Progenitor cell of endocrine pancreas (in vitro differentiated cells): ENCODE data around the gene ADGRV1. TPM values are rescaled to one million over a fixed set of nuclear protein-coding genes. Genes with fewer than 3 reads are reported as not detected.

Experiments
- DNase-seq: peaks from one replicate; pipeline ENCODE4 v3.0.0; 2021; ENCODE audit warnings: low spot score; ENCODE audit not compliant: unreplicated experiment
- H3K27ac Mint-ChIP-seq: 2 replicates; pipeline ENCODE4 v1.8.0; 2021; ENCODE audit warnings: mild to moderate bottlenecking, moderate library complexity, mixed read lengths
- H3K27me3 Mint-ChIP-seq: 2 replicates; pipeline ENCODE4 v1.8.0; 2021; ENCODE audit warnings: mixed read lengths
- H3K36me3 Mint-ChIP-seq: 2 replicates; pipeline ENCODE4 v1.8.0; 2022; ENCODE audit warnings: mixed read lengths; ENCODE audit not compliant: insufficient read depth
- H3K4me1 Mint-ChIP-seq: 2 replicates; pipeline ENCODE4 v1.8.0; 2021; ENCODE audit warnings: low read depth, mixed read lengths
- H3K4me3 Mint-ChIP-seq: 2 replicates; pipeline ENCODE4 v1.8.0; 2021; ENCODE audit warnings: low read depth, mild to moderate bottlenecking, moderate library complexity, mixed read lengths
- H3K9me3 Mint-ChIP-seq: 2 replicates; pipeline ENCODE4 v1.8.0; 2021; ENCODE audit warnings: low read depth, mixed read lengths
- total RNA-seq: library from RNA; stranded (reverse); gene quantifications from 2 replicates; pipeline ENCODE4 v1.2.1, GENCODE V29; 2021
- TF ChIP-seq, protein P1 (sequence below): fragments of 200-600 bp; sonication (generic); IDR thresholded peaks from one replicate; pipeline ENCODE4 v1.5.0; 2021; ENCODE audit warnings: antibody characterized with exemption, mild to moderate bottlenecking; ENCODE audit not compliant: unreplicated experiment

ADGRV1 gene
- total RNA-seq, 1 donor from 2014 or later: 82.3 TPM

GRCh38 chr5:91160714-91161285 is 602.2 kb downstream of the ADGRV1 start:
- Mint-ChIP-seq H3K36me3 (peaks cover 5% of the 10 kb centered on the region), H3K4me1 (peaks cover 19% of the 10 kb centered on the region), H3K27ac (no peak overlapping the region), H3K27me3 (no peaks in the 10 kb centered on the region), H3K9me3 (no peaks in the 10 kb centered on the region), H3K4me3 (no peak overlapping the region)
- TF ChIP-seq, protein P1, sequence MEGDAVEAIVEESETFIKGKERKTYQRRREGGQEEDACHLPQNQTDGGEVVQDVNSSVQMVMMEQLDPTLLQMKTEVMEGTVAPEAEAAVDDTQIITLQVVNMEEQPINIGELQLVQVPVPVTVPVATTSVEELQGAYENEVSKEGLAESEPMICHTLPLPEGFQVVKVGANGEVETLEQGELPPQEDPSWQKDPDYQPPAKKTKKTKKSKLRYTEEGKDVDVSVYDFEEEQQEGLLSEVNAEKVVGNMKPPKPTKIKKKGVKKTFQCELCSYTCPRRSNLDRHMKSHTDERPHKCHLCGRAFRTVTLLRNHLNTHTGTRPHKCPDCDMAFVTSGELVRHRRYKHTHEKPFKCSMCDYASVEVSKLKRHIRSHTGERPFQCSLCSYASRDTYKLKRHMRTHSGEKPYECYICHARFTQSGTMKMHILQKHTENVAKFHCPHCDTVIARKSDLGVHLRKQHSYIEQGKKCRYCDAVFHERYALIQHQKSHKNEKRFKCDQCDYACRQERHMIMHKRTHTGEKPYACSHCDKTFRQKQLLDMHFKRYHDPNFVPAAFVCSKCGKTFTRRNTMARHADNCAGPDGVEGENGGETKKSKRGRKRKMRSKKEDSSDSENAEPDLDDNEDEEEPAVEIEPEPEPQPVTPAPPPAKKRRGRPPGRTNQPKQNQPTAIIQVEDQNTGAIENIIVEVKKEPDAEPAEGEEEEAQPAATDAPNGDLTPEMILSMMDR: no peak
- DNase-seq: no peak

DNA sequence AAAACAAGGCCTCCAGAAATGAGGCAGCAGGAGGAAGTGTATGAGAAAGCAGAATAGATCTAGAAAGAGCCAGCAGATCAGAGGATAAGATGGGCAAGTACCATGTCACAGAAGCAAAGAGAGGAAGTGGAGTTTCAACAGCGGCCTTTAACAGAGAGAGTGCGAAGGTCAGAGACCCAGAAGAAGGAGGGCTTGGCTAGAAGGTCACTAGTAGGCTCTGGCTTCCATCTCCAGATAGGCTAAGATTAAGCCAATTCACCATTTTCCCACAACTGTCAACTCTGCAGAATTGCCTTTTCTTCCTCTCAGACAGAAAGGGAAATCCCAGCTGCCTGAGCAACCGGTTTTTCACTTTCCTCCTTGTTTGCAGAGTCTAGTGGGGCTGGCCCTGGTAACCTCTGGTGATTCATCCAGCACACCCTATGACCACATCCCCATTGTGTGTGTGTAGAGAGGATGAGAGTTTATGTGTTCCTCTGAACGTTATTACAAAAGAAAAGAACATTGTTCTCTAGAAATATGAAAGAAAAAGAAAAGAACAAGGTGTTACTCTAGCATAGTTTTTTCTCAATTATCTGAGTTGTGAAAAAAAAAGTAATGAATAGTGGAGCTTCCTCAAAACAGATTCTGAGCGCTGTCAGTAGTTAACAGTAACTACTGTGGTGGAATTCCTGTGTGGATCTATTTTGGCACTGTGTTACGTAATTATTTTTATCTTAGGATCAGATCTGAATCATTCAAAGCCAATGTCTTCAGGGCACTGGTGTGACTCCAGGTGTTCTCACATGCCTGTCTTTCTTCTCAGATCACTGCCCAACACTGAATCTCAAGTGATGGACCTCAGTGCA is 604.2 kb downstream of the ADGRV1 start:
- Mint-ChIP-seq H3K36me3 (peaks cover 8% of the 10 kb centered on the region), H3K4me1 (peaks cover 21% of the 10 kb centered on the region), H3K4me3 (no peak overlapping the region), H3K27ac (peak overlapping the region; percentile 79), H3K27me3 (no peaks in the 10 kb centered on the region), H3K9me3 (no peaks in the 10 kb centered on the region)
- TF ChIP-seq, protein P1: no peak
- no peak for DNase-seq

- no peak overlapping the region for H3K27ac Mint-ChIP-seq
- H3K27me3 Mint-ChIP-seq: no peaks in the 10 kb centered on the region
- no peaks in the 10 kb centered on the region for H3K9me3 Mint-ChIP-seq
- TF ChIP-seq, protein P1: no peak
- peaks cover 5% of the 10 kb centered on the region for H3K36me3 Mint-ChIP-seq
- DNase-seq: no peak
- peaks cover 21% of the 10 kb centered on the region for H3K4me1 Mint-ChIP-seq
- H3K4me3 Mint-ChIP-seq: no peak overlapping the region
Observed at GRCh38 chr5:91164424-91164823, 605.8 kb downstream of the ADGRV1 start.

GRCh38 chr5:91166059-91166807 is 607.6 kb downstream of the ADGRV1 start:
- H3K36me3 Mint-ChIP-seq: peaks cover 5% of the 10 kb centered on the region
- TF ChIP-seq, protein P1: no peak
- DNase-seq: no peak
- no peak overlapping the region for H3K4me3 Mint-ChIP-seq
- peaks cover 21% of the 10 kb centered on the region for H3K4me1 Mint-ChIP-seq
- H3K27ac Mint-ChIP-seq: no peak overlapping the region
- no peaks in the 10 kb centered on the region for H3K9me3 Mint-ChIP-seq
- H3K27me3 Mint-ChIP-seq: no peaks in the 10 kb centered on the region

GRCh38 chr5:91168859-91169258 is 610.3 kb downstream of the ADGRV1 start:
- DNase-seq: no peak
- Mint-ChIP-seq H3K4me1 (peaks cover 6% of the 10 kb centered on the region), H3K27me3 (no peaks in the 10 kb centered on the region), H3K9me3 (no peaks in the 10 kb centered on the region), H3K4me3 (no peak overlapping the region), H3K27ac (no peak overlapping the region), H3K36me3 (peaks cover 5% of the 10 kb centered on the region)
- TF ChIP-seq, protein P1: no peak
